Mammary epithelial cell (primary cell): ENCODE measurements around the gene CDK14.

Source experiments
- EZH2 ChIP-seq: IDR thresholded peaks from 2 replicates; pipeline ENCODE4 v1.6.1; 2012; ENCODE audit warnings: low read length, inconsistent platforms, borderline replicate concordance
- TF ChIP-seq, protein P1 (sequence below), 2 donors: IDR thresholded peaks in 1 of 2; conservative IDR thresholded peaks in 1 of 2; 2 replicates each; pipeline ENCODE4 v1.5.1; 2011 to 2012; ENCODE audit warnings: inconsistent platforms in 2 of 2, low read length in 2 of 2, mild to moderate bottlenecking in 2 of 2, control low read depth in 1 of 2, low read depth in 1 of 2; ENCODE audit not compliant: insufficient read depth in 1 of 2; ENCODE audit errors: extremely low read depth in 1 of 2

DNA sequence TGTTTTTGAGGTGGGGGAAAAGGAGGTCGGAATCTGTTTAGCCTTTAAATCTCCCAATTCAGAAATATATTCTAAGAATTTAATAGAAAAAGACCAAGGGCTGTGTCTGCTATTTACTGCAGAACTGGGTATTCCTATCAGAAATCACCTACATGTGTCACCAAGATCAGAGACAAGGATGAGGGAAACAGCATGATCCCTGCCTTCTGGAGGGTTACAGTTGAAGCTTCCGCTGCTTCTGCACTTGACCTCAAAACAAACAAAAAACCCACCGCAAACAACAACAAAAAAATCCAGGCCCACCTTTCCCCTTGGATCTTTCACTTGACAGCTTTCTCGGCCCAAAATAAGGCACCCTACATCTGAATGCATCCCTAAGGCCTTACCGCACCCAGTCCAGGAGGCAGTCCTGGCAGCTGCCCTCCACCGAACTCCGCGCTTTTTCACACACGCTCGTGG lies 750 bp upstream of the CDK14 start:
- no peak for TF ChIP-seq EZH2
- TF ChIP-seq, protein P1, sequence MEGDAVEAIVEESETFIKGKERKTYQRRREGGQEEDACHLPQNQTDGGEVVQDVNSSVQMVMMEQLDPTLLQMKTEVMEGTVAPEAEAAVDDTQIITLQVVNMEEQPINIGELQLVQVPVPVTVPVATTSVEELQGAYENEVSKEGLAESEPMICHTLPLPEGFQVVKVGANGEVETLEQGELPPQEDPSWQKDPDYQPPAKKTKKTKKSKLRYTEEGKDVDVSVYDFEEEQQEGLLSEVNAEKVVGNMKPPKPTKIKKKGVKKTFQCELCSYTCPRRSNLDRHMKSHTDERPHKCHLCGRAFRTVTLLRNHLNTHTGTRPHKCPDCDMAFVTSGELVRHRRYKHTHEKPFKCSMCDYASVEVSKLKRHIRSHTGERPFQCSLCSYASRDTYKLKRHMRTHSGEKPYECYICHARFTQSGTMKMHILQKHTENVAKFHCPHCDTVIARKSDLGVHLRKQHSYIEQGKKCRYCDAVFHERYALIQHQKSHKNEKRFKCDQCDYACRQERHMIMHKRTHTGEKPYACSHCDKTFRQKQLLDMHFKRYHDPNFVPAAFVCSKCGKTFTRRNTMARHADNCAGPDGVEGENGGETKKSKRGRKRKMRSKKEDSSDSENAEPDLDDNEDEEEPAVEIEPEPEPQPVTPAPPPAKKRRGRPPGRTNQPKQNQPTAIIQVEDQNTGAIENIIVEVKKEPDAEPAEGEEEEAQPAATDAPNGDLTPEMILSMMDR (conservative IDR thresholded peaks at IDR 0.05 in 1 of 2, IDR thresholded peaks at IDR 0.05 in 1 of 2; ENCODE audit: extremely low read depth in 1 of 2, insufficient read depth in 1 of 2, low read depth in 1 of 2, low read length in 2 of 2) = no peak
